PC-3 (cell line): ENCODE measurements around the gene KRT79. TPM values are rescaled to one million over a fixed set of nuclear protein-coding genes. Genes with fewer than 3 reads are reported as not detected.
A peak's percentile ranks its signal among the peaks of the same experiment; 100 is the strongest.

ENCODE experiments used
- ATAC-seq: fragments of 200-7000 bp; cut with Tn5 transposase; 2 replicates; pipeline ENCODE4 v1.9.1; 2020; ENCODE audit warnings: mild to moderate bottlenecking, moderate library complexity
- BruUV-seq: library from RNA; stranded (reverse); fragments of 400-500 nt; replicated peaks from 2 replicates; lab custom pipeline; 2021; lab: Mats Ljungman, UMichigan
- CTCF ChIA-PET: fragments of 300-600 bp; sonication (Branson Sonifier 250); formaldehyde crosslinking; loops from one replicate; lab custom pipeline; 2022; ENCODE audit warnings: antibody characterized with exemption; lab: Charles Lee
- POLR2A ChIA-PET: fragments of 300-600 bp; sonication (Branson Sonifier 250); formaldehyde crosslinking; loops from one replicate; lab custom pipeline; 2022; ENCODE audit warnings: antibody characterized with exemption; ENCODE audit not compliant: unreplicated experiment; lab: Charles Lee
- DNase-seq: peaks from one replicate; pipeline ENCODE4 v3.0.0-alpha.2; 2015
- H2AFZ ChIP-seq: fragments of 300-600 bp; sonication (generic); 2 replicates; pipeline ENCODE4 v1.6.0; 2016; ENCODE audit warnings: antibody characterized with exemption, low read length
- H3F3A ChIP-seq: fragments of 300-600 bp; sonication (generic); one replicate; pipeline ENCODE4 v1.6.0; 2017; ENCODE audit warnings: antibody characterized with exemption, low read length, control low read depth, mild to moderate bottlenecking; ENCODE audit not compliant: unreplicated experiment
- H3K27ac ChIP-seq: fragments of 300-600 bp; sonication (generic); 2 replicates; pipeline ENCODE4 v1.5.1; 2016; ENCODE audit warnings: mild to moderate bottlenecking, low read length
- H3K27me3 ChIP-seq: fragments of 300-600 bp; sonication (generic); 2 replicates; pipeline ENCODE4 v1.6.1; 2016; ENCODE audit warnings: low read length, mixed read lengths
- H3K36me3 ChIP-seq: fragments of 300-600 bp; sonication (generic); 2 replicates; pipeline ENCODE4 v1.6.1; 2016; ENCODE audit warnings: low read depth, mixed run types, low read length, mixed read lengths
- H3K4me1 ChIP-seq: fragments of 300-600 bp; sonication (generic); 2 replicates; pipeline ENCODE4 v1.5.1; 2016; ENCODE audit warnings: low read length; ENCODE audit not compliant: insufficient read depth
- H3K4me2 ChIP-seq: fragments of 300-600 bp; sonication (generic); 2 replicates; pipeline ENCODE4 v1.6.0; 2016; ENCODE audit warnings: low read length
- H3K4me3 ChIP-seq: fragments of 300-600 bp; sonication (generic); 2 replicates; pipeline ENCODE4 v1.5.1; 2016; ENCODE audit warnings: mild to moderate bottlenecking, low read length, mixed read lengths
- H3K79me2 ChIP-seq: fragments of 300-600 bp; sonication (generic); 2 replicates; pipeline ENCODE4 v1.6.1; 2017; ENCODE audit warnings: low read length, mixed read lengths
- H3K9ac ChIP-seq: fragments of 300-600 bp; sonication (generic); 2 replicates; pipeline ENCODE4 v1.6.0; 2016; ENCODE audit warnings: mild to moderate bottlenecking, low read length
- H3K9me2 ChIP-seq: fragments of 300-600 bp; sonication (generic); replicated peaks from 2 replicates; pipeline ENCODE4 v1.6.1; 2016; ENCODE audit warnings: mixed run types, low read length, mixed read lengths
- H3K9me3 ChIP-seq: fragments of 300-600 bp; sonication (generic); 2 replicates; pipeline ENCODE4 v1.6.1; 2016; ENCODE audit warnings: low read length, mixed read lengths
- H4K20me1 ChIP-seq: fragments of 300-600 bp; sonication (generic); 2 replicates; pipeline ENCODE4 v1.6.1; 2016; ENCODE audit warnings: low read length, mixed read lengths
- CTCF ChIP-seq: fragments of 300-600 bp; sonication (generic); conservative IDR thresholded peaks from 2 replicates; pipeline ENCODE4 v1.5.1; 2017; ENCODE audit warnings: antibody characterized with exemption, low read depth, mild to moderate bottlenecking, low read length
- EZH2 ChIP-seq: fragments of 300-600 bp; sonication (generic); IDR thresholded peaks from one replicate; pipeline ENCODE4 v1.6.1; 2017; ENCODE audit warnings: antibody characterized with exemption, mild to moderate bottlenecking, low read length; ENCODE audit not compliant: unreplicated experiment
- EZH2phosphoT487 ChIP-seq: fragments of 300-600 bp; sonication (generic); IDR thresholded peaks from 2 replicates; pipeline ENCODE4 v1.6.1; 2018; ENCODE audit warnings: mild to moderate bottlenecking, antibody characterized with exemption, low read length, borderline replicate concordance
- intact Hi-C: fragments of 100-400 bp; cut with micrococcal nuclease; formaldehyde crosslinking; loops from 2 replicates; pipeline ENCODE4 v1.9.0; 2023
- total RNA-seq: library from RNA; depleted of rRNA; stranded (reverse); fragments of >200 nt; gene quantifications from 2 replicates; pipeline ENCODE4 v1.2.3, GENCODE V29; 2014

Gene KRT79
- total RNA-seq, 1 experiment from 2014 or later = not detected

- POLR2A ChIA-PET = no interaction called here
- no peaks in the 10 kb centered on the region for H3K9me2 ChIP-seq
- no TSS peak for BruUV-seq
- H4K20me1 ChIP-seq = no peaks in the 10 kb centered on the region
- peak overlapping the region; percentile 89 for H3K27ac ChIP-seq
- H3F3A ChIP-seq = no peaks in the 10 kb centered on the region
- ATAC-seq (no peak), DNase-seq (peak; percentile 45)
- H3K4me1 ChIP-seq = peaks cover 69% of the 10 kb centered on the region
- intact Hi-C loops = no loop called here
- CTCF ChIA-PET = no interaction called here
- H3K4me3 ChIP-seq = no peak overlapping the region
- H3K79me2 ChIP-seq = no peaks in the 10 kb centered on the region
- H3K9ac ChIP-seq = peak overlapping the region; percentile 22; the same call in 1 of the 2 replicates
- no peak for TF ChIP-seq CTCF
- no peak for TF ChIP-seq EZH2phosphoT487
- no peak for TF ChIP-seq EZH2
- H3K27me3 ChIP-seq = no peaks in the 10 kb centered on the region
- H2AFZ ChIP-seq = no peak overlapping the region
- no peaks in the 10 kb centered on the region for H3K9me3 ChIP-seq
- H3K4me2 ChIP-seq = peak overlapping the region; percentile 29; the same call in 1 of the 2 replicates
- H3K36me3 ChIP-seq = no peaks in the 10 kb centered on the region
Measured at GRCh38 chr12:52796839-52797528, 37.1 kb downstream of the KRT79 start.

- no peaks in the 10 kb centered on the region for H3K9me3 ChIP-seq
Measured at GRCh38 chr12:52796429-52796794, 37.7 kb downstream of the KRT79 start.

More at GRCh38 chr12:52796429-52796794, 37.7 kb downstream of the KRT79 start:
- ATAC-seq (no peak), DNase-seq (no peak)
- intact Hi-C loops = no loop called here
- no peaks in the 10 kb centered on the region for H3K36me3 ChIP-seq
- no peak overlapping the region for H3K4me3 ChIP-seq
- CTCF ChIA-PET = no interaction called here
- no peak overlapping the region; the same call in 1 of the 2 replicates for H3K9ac ChIP-seq
- H3K4me2 ChIP-seq = no peak overlapping the region
- no TSS peak for BruUV-seq
- no peaks in the 10 kb centered on the region for H3K79me2 ChIP-seq
- no peak for TF ChIP-seq EZH2phosphoT487
- no peak for TF ChIP-seq CTCF
- TF ChIP-seq EZH2 = no peak
- no peaks in the 10 kb centered on the region for H4K20me1 ChIP-seq
- H3K4me1 ChIP-seq = peaks cover 64% of the 10 kb centered on the region
- no peaks in the 10 kb centered on the region for H3K9me2 ChIP-seq
- no peaks in the 10 kb centered on the region for H3K27me3 ChIP-seq
- no peaks in the 10 kb centered on the region for H3F3A ChIP-seq
- POLR2A ChIA-PET = no interaction called here
- H3K27ac ChIP-seq = peak overlapping the region; percentile 89; the same call in 1 of the 2 replicates
- no peak overlapping the region for H2AFZ ChIP-seq
